ENCODE results near the gene RELA. TPM values are rescaled to one million over a fixed set of nuclear protein-coding genes. Genes with fewer than 3 reads are reported as not detected.
A peak's percentile ranks its signal among the peaks of the same experiment; 100 is the strongest.

RELA gene
- total RNA-seq, 1 donor from 2014 or later = 119 TPM

DNA sequence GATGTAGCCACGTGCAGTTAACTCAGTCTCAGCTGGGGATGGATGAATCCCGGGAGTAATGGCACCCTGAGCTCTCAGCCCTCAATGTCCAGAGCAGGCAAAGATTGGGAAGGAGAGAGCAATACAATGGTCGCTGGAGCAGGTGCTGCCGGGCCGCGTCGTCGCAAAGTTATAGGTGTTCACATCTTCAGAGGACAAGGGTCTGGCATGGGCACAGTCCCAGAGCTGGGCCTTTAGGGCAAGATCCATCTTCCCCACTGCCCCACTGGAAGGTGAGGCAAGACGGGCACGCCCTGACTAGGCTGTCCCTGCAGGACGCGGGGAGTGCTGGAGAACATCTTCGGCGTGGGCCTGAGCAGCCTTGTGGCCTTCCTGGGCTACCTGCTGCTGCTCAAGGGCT, 39.5 kb downstream of the RELA start:
- intact Hi-C loops (cut with micrococcal nuclease) = no loop called here

DNA sequence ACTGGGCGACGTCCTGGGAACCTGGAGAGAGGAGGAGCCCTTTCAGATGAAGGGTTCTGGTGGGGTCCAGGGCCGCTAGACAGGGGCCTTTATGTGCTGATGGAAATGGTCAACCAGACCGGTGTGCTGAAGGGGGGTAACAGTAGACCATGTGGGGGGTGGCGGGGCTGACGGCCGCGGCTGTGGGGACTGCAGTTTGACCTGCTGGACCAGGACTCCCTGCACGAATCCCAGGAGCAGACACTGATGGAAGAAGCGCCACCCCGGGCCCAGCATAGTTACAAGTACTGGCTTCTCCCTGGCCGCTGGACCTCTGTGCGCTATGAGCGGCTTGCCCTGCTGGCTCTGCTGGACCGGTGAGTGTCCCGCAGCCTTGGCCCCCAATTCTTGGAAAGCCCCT, 40.7 kb downstream of the RELA start:
- Mint-ChIP-seq H3K4me3 (no peak overlapping the region), H3K36me3 (ENCODE audit: low read depth) (peaks cover 81% of the 10 kb centered on the region), H3K4me1 (peaks cover 21% of the 10 kb centered on the region), H3K27me3 (no peaks in the 10 kb centered on the region), H3K27ac (peak overlapping the region; percentile 65), H3K9me3 (no peaks in the 10 kb centered on the region)
- intact Hi-C loops (cut with micrococcal nuclease) = no loop called here
- TF ChIP-seq, protein P1, sequence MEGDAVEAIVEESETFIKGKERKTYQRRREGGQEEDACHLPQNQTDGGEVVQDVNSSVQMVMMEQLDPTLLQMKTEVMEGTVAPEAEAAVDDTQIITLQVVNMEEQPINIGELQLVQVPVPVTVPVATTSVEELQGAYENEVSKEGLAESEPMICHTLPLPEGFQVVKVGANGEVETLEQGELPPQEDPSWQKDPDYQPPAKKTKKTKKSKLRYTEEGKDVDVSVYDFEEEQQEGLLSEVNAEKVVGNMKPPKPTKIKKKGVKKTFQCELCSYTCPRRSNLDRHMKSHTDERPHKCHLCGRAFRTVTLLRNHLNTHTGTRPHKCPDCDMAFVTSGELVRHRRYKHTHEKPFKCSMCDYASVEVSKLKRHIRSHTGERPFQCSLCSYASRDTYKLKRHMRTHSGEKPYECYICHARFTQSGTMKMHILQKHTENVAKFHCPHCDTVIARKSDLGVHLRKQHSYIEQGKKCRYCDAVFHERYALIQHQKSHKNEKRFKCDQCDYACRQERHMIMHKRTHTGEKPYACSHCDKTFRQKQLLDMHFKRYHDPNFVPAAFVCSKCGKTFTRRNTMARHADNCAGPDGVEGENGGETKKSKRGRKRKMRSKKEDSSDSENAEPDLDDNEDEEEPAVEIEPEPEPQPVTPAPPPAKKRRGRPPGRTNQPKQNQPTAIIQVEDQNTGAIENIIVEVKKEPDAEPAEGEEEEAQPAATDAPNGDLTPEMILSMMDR (IDR thresholded peaks at IDR 0.05) = no peak
- POLR2A ChIA-PET = interaction anchor here (0.6 to 1.2 kb wide), 2 partner anchors 22 to 112 kb away, joined by 4 to 8 read pairs; no protein-coding TSS in a partner anchor
- no peak for DNase-seq
- ATAC-seq (ENCODE audit: low read depth) = no peak
- CTCF ChIA-PET = no interaction called here

More for the DNA sequence above, 39.5 kb downstream of the RELA start:
- no peaks in the 10 kb centered on the region for H3K9me3 Mint-ChIP-seq
- DNase-seq (no peak), ATAC-seq (ENCODE audit: low read depth) (no peak)
- peaks cover 81% of the 10 kb centered on the region for H3K36me3 Mint-ChIP-seq (ENCODE audit: low read depth)
- ChIA-PET POLR2A (interaction anchor here (1.0 kb wide), 1 partner anchor 8 kb away, joined by 3 read pairs; the partner anchor contains the start of gene PCNX3), CTCF (interaction anchor here (1.1 kb wide), 1 partner anchor 15 kb away, joined by 4 read pairs; the partner anchor contains the start of gene SIPA1)
- TF ChIP-seq, protein P1 (IDR thresholded peaks at IDR 0.05) = no peak
- H3K4me1 Mint-ChIP-seq = peaks cover 14% of the 10 kb centered on the region
- H3K27me3 Mint-ChIP-seq = no peaks in the 10 kb centered on the region
- H3K4me3 Mint-ChIP-seq = no peak overlapping the region
- H3K27ac Mint-ChIP-seq = no peak overlapping the region

GRCh38 chr11:65621460-65621859, 41.3 kb downstream of the RELA start:
- no peak for DNase-seq
- no peak for ATAC-seq (ENCODE audit: low read depth)
- Mint-ChIP-seq H3K4me3 (no peak overlapping the region), H3K4me1 (peaks cover 26% of the 10 kb centered on the region), H3K27ac (peak overlapping the region; percentile 65), H3K27me3 (no peaks in the 10 kb centered on the region), H3K9me3 (no peaks in the 10 kb centered on the region), H3K36me3 (ENCODE audit: low read depth) (peaks cover 81% of the 10 kb centered on the region)
- POLR2A ChIA-PET = interaction anchor here (0.6 to 1.2 kb wide), 2 partner anchors 23 to 113 kb away, joined by 4 to 8 read pairs; no protein-coding TSS in a partner anchor
- CTCF ChIA-PET = no interaction called here
- TF ChIP-seq, protein P1 (IDR thresholded peaks at IDR 0.05) = no peak
- intact Hi-C loops (cut with micrococcal nuclease) = no loop called here

DNA sequence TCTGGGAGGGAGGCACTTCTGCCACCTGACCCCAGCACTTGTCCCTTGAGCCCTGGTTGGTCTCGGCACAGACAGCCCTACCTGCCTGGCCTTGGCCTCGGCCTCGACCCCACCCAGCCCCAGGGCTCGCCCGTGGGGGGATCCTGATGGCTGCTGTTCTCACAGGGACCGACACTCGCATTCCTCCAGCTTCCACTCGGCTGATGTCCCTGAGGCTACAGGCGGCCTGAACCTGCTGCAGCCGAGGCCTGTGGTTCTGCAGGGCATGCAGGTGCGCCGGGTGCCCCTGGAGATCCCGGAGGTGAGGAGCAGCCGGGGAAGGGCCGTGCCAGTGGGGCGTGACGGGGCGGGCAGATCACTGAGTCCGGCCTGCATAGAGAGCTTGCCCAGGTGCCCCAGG, 42.0 kb downstream of the RELA start:
- ATAC-seq (ENCODE audit: low read depth) (no peak), DNase-seq (no peak)
- intact Hi-C loops (cut with micrococcal nuclease) = no loop called here
- ChIA-PET CTCF (no interaction called here), POLR2A (no interaction called here)
- TF ChIP-seq, protein P1 (IDR thresholded peaks at IDR 0.05) = no peak
- Mint-ChIP-seq H3K4me1 (peaks cover 23% of the 10 kb centered on the region), H3K27me3 (no peaks in the 10 kb centered on the region), H3K9me3 (no peaks in the 10 kb centered on the region), H3K4me3 (no peak overlapping the region), H3K27ac (no peak overlapping the region), H3K36me3 (ENCODE audit: low read depth) (peaks cover 76% of the 10 kb centered on the region)

- H3K27ac Mint-ChIP-seq = no peak overlapping the region
- ChIA-PET POLR2A (interaction anchor here (1.4 to 8.5 kb wide), 2 partner anchors 20 to 239 kb away, joined by 3 to 108 read pairs; partner anchors contain the start of genes CFL1 and SIPA1), CTCF (no interaction called here)
- no peak overlapping the region for H3K4me3 Mint-ChIP-seq
- H3K36me3 Mint-ChIP-seq (ENCODE audit: low read depth) = peaks cover 73% of the 10 kb centered on the region
- DNase-seq (no peak), ATAC-seq (ENCODE audit: low read depth) (no peak)
- intact Hi-C loops (cut with micrococcal nuclease) = loop anchor here (5.0 kb wide), 1 partner anchor 728 kb away; the partner anchor contains the start of genes B4GAT1 and BRMS1
- H3K9me3 Mint-ChIP-seq = no peaks in the 10 kb centered on the region
- peaks cover 29% of the 10 kb centered on the region for H3K4me1 Mint-ChIP-seq
- no peaks in the 10 kb centered on the region for H3K27me3 Mint-ChIP-seq
- TF ChIP-seq, protein P1 (IDR thresholded peaks at IDR 0.05) = no peak
Observed at GRCh38 chr11:65619281-65619928, 43.3 kb downstream of the RELA start.
